HG03039 (cell line): Measurements from ENCODE around the gene EML2.
"Not testable (repeated sequence)": the region's sequence is repeated elsewhere in the genome, so short reads cannot be mapped to it uniquely, and the experiment has no call there.

Experiments
- ATAC-seq: cut with Tn5 transposase; IDR thresholded peaks from one replicate; pipeline ENCODE4 v1.9.1; 2021; ENCODE audit warnings: mild to moderate bottlenecking, moderate library complexity; ENCODE audit not compliant: unreplicated experiment

The EML2 gene

DNA sequence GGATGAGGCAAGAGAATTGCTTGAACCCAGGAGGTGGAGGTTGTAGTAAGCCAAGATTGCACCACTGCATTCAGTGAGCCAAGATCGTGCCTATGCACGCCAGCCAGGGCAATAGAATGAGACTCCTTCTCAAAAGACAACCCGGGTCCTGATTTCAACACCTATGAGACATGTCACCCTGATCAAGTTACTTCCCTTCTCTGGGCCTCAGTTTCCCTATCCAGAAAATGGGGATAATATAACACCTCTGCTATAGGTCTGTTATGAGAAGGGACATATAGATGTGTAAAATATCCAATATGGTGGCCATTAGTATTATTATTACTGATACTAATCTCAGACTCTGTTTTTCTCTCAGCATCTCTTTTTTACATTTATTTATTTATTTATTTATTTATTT lies 15.9 kb upstream of the EML2 start:
- no peak for ATAC-seq

DNA sequence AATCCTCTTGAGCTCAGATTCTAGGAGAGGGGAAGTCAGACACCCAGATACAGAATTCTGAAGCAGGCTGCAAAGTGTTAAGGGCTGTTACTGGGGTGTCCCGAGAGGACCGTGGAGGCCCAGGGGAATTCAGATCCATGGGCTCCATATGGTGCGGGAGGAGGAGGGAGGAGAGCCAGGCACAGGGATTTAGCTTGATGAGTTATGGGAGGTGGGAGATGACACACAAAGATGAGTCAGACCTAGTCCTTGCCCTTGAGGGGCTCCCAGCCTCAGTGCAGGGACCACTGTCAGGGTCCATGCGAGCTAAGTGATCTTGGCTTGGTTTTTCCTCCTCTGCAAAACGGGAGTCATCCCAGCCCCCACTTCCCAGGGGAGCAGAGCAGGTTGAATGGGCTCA lies 14.4 kb upstream of the EML2 start:
- no peak for ATAC-seq

DNA sequence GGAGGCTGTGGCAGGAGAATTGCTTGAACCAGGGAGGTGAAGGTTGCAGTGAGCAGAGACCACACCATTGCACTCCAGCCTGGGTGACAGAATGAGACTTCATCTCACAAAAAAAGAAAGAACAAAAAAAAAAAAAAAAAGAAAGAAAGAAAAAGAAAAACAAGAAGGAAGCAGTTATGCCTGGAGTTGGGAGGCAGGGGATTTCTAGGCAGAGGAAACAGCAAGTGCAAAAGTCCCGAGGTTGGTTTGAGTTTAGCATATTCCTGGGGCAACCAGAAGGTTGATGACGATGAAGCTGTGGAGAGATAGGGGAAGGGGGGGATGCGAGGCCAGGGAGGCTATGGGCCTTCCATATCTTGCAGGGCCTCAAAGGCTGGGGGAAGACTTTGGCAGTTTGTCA lies 11.5 kb upstream of the EML2 start:
- no peak for ATAC-seq

GRCh38 chr19:45646345-45646698 lies 7.1 kb upstream of the EML2 start:
- no peak for ATAC-seq

DNA sequence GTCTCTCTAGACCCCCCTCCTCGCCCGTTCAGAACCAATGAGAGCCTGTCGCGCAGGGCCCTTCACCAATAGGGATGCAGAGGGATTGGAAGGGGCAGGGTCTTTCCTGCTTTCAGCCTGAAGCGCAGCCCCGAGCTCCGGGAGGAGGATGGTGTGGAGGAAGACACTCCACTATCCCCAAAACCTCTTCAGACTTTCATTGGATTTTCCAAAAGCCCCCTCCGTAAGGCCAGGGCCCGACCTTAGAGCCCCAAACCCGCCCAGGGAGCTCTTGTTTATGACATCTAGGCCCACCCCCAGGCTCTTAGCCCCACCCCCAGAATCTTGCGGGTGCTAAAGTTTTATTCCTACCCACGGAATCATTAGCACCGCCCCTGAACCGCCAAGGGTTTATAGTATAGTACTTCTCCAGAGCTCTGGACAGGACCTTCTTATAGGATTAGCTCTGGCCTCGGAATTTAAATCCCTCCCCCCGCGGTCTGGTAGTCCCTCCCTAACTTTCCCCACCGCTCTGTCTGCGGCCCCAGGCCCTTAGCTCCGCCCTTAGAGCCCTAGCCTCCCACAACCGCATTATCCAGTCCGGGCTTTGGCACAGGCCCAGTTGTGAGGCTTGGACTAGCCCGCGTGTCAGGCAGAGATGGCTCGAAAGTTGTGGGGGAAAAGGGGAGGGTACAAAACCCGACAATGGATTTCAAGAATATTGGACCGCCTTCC lies 6.6 kb upstream of the EML2 start:
- ATAC-seq = no peak

GRCh38 chr19:45645068-45645630 lies 6.0 kb upstream of the EML2 start:
- no peak for ATAC-seq

DNA sequence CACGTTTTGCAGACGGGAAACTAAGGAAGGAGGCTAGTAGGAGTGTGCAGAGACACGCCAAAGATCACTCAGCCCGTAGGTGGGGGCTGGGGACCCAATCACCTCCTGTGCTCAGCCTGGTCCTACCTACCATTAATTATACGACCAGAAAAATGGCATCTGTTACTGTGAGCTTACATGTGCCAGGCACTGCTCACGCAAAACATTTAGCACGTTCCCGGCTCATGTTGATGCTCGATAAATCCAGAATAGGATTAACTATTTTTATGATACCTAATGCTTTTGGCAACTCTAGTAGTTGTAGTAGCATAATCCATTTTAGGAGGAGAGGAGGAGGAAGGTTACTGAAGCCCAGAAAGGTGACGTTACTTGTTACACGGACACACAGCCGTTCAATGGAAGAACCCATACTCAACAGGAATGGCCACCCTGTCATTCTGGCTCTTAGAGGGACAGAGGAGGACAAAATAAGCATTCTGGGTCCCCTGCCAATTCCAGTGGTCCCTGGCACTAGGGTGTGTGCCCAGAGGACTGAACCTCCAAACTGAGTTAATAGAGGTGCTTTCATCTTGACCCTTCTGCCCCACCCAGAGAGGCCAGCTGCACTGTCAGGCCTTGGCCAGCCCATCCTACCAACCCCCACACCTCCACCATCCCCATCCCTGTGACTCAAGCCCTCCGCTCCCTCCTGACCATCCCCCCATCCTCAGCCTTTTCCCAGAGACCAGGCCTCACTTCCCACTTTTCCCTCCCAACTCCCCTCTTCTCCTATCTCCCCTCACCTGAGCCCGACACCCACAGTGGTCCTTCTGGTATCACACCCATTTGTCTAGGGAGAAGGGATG lies 5.0 kb upstream of the EML2 start:
- ATAC-seq = no peak

GRCh38 chr19:45643024-45643926 lies 4.1 kb upstream of the EML2 start:
- no peak for ATAC-seq

GRCh38 chr19:45641274-45642105 lies 2.3 kb upstream of the EML2 start:
- no peak for ATAC-seq

- no peak for ATAC-seq
Observed at GRCh38 chr19:45640849-45641273, 1.7 kb upstream of the EML2 start.

GRCh38 chr19:45637890-45638667 lies 1.1 kb downstream of the EML2 start:
- ATAC-seq = no peak

DNA sequence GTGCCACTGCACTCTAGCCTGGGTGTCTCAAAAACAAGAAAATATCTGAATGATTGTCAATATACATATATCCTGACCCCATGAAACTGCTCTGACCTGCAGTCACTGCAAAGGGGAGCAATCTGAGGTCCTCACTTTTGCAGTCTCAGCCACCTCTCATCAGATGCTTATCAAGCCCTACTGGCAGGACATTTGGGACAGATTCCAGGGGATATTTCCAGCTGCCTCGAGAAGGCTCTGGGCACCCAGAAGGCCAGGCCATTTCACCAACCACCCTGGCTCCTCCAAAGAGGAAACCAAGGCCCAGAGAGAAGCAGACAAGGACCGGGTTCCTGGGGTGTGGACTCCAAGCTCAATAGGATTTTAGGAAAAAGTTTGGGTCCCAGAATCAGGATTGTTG lies 2.3 kb downstream of the EML2 start:
- no peak for ATAC-seq

- no peak for ATAC-seq
Observed at GRCh38 chr19:45636275-45636674, 2.9 kb downstream of the EML2 start.

DNA sequence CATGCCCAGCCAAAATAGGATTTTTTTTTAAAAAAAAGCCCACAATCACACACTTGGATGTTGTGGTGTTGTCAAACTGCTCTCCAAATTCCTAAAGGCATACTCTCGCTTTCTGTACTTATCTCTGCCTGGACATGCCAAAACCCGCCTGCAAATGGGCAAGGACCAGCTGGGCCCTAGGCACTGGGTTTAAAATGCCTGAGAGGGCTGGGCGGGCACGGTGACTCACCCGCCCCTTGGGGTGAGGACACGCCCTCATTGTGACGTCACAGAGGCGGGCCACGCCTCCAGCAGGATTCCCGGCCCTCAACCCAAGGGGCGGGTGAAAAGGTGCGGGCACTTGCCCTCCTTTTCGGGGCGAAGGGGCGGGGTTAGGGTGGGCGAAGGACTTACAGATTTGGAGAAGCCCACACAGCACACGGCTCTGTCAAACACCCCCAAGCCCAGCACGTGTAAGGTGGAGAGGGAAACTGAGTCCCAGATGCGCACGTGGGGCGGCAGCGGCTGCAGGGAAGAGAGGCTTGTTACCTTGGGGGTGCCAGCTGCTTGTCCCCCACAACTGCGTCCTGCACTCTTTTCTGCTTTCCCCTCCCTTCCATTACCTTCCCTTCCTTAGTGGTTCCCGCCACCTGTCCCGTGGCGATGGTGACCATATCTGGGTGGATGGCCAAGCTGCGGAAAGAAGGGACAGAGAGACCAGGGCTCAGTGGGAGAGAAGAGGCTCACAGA lies 6.6 kb downstream of the EML2 start:
- no peak for ATAC-seq

GRCh38 chr19:45630463-45630862 lies 8.7 kb downstream of the EML2 start:
- ATAC-seq = no peak

GRCh38 chr19:45629704-45630103 lies 9.5 kb downstream of the EML2 start:
- no peak for ATAC-seq

DNA sequence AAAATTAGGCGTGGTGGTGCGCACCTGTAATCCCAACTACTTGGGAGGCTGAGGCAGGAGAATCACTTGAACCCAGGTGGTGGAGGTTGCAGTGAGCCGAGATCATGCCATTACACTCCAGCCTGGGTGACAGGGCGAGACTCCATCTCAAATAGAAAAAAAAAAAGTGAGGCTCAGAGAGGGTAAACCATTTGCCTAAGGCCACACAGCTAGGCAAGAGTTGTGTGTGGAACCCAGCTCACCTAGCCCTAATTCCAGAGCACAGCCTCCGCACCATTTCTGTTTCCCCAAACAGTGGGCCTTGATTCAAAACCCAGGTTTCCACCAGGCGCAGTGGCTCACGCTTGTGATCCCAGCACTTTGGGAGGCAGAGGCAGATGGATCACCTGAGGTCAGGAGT lies 11.0 kb downstream of the EML2 start:
- not testable (repeated sequence) for ATAC-seq

DNA sequence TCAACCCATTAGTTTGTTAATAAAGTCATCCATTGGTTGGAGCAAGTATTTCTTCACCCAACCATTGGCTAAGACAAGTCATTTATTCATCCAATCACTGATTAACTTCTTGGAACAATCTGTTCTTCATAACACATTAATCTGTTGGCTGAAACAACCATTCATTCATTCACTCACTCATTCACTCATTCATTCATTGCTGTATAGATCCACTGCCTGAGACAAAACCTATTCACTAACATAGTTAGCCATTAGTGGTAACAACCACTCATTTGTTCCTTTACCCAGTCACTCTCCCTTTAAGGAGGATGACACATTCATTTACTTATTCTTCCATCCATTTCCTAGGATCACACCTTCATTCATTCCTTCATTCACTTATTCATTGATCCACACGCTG lies 15.2 kb downstream of the EML2 start:
- no peak for ATAC-seq

GRCh38 chr19:45621976-45622503 lies 17.2 kb downstream of the EML2 start:
- no peak for ATAC-seq
